Nephron (organoid): ENCODE results near the gene ALDH1L2.

ENCODE experiments used
- H3K27ac Mint-ChIP-seq, 3 experiments: 2 replicates each; pipeline ENCODE4 v1.8.0; 2020; ENCODE audit warnings: mixed read lengths in 3 of 3, mild to moderate bottlenecking in 2 of 3, moderate library complexity in 1 of 3
- H3K27me3 Mint-ChIP-seq: 2 replicates; pipeline ENCODE4 v1.8.0; 2021; ENCODE audit warnings: low read depth, mild to moderate bottlenecking, moderate library complexity, mixed read lengths
- H3K36me3 Mint-ChIP-seq: 2 replicates; pipeline ENCODE4 v1.8.0; 2020; ENCODE audit warnings: low read depth, mixed read lengths
- H3K4me1 Mint-ChIP-seq: 2 replicates; pipeline ENCODE4 v1.8.0; 2020; ENCODE audit warnings: mixed read lengths
- H3K4me3 Mint-ChIP-seq, 3 experiments: 2 replicates each; pipeline ENCODE4 v1.8.0; 2020; ENCODE audit warnings: mild to moderate bottlenecking in 3 of 3, mixed read lengths in 3 of 3, moderate library complexity in 2 of 3
- H3K9me3 Mint-ChIP-seq: 2 replicates; pipeline ENCODE4 v1.8.0; 2020; ENCODE audit warnings: mixed read lengths
- TF ChIP-seq, protein P1 (sequence below), 3 experiments: fragments of 200-600 bp; sonication (generic); IDR thresholded peaks; one replicate each; pipeline ENCODE4 v1.5.0; 2021; ENCODE audit warnings: antibody characterized with exemption in 3 of 3; ENCODE audit not compliant: unreplicated experiment in 3 of 3

Gene ALDH1L2

DNA sequence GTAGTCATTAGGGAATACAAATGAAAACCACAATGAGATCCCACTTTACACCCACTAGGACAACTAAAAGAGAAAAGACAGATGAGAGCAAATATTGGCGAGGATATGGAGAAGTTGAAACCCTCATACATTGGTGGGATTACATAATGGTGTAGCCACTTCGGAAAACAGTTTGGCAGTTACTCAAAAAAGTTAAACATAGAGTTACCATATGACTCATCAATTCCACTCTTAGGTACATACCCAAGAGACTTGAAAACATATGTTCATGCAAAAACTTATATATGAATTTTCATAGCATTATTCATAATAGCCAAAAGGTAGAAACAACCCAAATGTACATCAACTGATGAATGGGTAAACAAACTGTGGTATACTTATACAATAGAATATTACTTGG is 27.1 kb downstream of the ALDH1L2 start:
- peaks cover 5% of the 10 kb centered on the region for H3K4me1 Mint-ChIP-seq
- no peaks in the 10 kb centered on the region for H3K36me3 Mint-ChIP-seq
- TF ChIP-seq, protein P1, sequence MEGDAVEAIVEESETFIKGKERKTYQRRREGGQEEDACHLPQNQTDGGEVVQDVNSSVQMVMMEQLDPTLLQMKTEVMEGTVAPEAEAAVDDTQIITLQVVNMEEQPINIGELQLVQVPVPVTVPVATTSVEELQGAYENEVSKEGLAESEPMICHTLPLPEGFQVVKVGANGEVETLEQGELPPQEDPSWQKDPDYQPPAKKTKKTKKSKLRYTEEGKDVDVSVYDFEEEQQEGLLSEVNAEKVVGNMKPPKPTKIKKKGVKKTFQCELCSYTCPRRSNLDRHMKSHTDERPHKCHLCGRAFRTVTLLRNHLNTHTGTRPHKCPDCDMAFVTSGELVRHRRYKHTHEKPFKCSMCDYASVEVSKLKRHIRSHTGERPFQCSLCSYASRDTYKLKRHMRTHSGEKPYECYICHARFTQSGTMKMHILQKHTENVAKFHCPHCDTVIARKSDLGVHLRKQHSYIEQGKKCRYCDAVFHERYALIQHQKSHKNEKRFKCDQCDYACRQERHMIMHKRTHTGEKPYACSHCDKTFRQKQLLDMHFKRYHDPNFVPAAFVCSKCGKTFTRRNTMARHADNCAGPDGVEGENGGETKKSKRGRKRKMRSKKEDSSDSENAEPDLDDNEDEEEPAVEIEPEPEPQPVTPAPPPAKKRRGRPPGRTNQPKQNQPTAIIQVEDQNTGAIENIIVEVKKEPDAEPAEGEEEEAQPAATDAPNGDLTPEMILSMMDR (IDR thresholded peaks at IDR 0.05; ENCODE audit: unreplicated experiment in 3 of 3), result no peak
- peaks cover 20% of the 10 kb centered on the region for H3K9me3 Mint-ChIP-seq
- no peak overlapping the region for H3K4me3 Mint-ChIP-seq
- H3K27ac Mint-ChIP-seq, result no peak overlapping the region
- peaks cover 6% of the 10 kb centered on the region for H3K27me3 Mint-ChIP-seq

DNA sequence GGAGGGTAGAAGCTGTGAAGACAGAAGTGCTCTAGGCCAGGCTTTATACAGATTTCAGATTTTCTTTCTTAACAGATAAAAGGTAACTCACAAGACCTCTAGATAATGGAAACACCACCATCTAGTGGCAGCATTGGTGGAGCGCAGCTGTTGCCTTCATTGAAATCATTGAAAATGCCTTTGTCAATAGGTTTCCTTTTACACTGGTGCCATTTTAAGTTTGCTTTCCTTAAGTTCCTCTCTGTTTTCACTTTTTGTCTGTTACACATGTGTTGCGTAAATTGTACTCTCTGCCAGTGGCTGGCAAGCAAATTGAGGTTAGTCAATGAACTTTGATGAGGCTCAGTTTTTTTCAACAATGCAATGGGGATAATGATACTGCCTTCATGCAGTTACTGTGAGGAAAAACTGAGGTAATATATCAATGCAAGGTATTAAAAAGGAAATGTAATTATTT is 31.1 kb downstream of the ALDH1L2 start:
- TF ChIP-seq, protein P1 (IDR thresholded peaks at IDR 0.05; ENCODE audit: unreplicated experiment in 3 of 3), result peak; percentile 89 to 93 (median 91)
- Mint-ChIP-seq H3K27me3 (no peaks in the 10 kb centered on the region), H3K4me3 (no peak overlapping the region), H3K36me3 (no peaks in the 10 kb centered on the region), H3K4me1 (peaks cover 5% of the 10 kb centered on the region), H3K27ac (no peak overlapping the region), H3K9me3 (peaks cover 20% of the 10 kb centered on the region)

DNA sequence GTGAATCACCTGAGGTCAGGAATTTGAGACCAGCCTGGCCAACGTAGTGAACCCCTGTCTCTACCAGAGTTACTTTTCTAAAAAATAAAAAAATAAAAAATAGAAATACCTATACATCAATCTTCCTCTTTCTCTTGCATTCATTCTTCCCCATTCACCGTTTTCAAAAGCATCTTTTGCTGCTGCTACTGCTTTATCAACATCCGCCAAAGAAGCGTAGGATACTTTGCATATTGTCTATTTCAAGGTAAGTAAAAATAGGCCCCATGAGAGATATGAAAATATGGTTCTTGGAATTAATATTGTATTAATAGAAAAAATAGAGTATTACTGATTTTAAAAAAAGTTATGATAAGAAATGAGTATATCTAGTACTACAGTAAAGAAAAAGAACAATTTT is 32.3 kb downstream of the ALDH1L2 start:
- Mint-ChIP-seq H3K27me3 (no peaks in the 10 kb centered on the region), H3K4me3 (no peak overlapping the region), H3K4me1 (peaks cover 5% of the 10 kb centered on the region), H3K36me3 (no peaks in the 10 kb centered on the region), H3K9me3 (peaks cover 18% of the 10 kb centered on the region), H3K27ac (no peak overlapping the region)
- TF ChIP-seq, protein P1 (IDR thresholded peaks at IDR 0.05; ENCODE audit: unreplicated experiment in 3 of 3), result no peak

DNA sequence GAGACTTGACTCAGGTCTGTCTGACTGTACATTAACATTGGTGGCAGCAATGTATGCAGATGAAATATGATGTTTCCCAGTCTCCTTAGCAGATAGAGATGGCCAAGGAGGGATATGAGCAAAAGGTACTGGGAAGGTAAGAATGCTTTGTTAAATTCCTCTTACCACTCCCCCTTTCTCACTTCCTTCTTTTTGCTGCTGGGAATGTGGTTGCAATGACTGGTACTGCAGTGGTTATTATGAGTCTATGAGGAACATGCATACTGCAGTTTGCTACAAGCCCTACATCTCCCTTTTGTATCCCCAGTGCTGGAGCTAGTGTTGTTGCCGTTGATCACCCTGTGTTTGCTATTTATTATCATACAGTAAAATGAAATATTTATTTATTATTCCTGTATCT is 35.9 kb downstream of the ALDH1L2 start:
- Mint-ChIP-seq H3K9me3 (no peaks in the 10 kb centered on the region), H3K27me3 (no peaks in the 10 kb centered on the region), H3K4me3 (no peak overlapping the region), H3K27ac (no peak overlapping the region), H3K36me3 (no peaks in the 10 kb centered on the region), H3K4me1 (peaks cover 5% of the 10 kb centered on the region)
- TF ChIP-seq, protein P1 (IDR thresholded peaks at IDR 0.05; ENCODE audit: unreplicated experiment in 3 of 3), result no peak

DNA sequence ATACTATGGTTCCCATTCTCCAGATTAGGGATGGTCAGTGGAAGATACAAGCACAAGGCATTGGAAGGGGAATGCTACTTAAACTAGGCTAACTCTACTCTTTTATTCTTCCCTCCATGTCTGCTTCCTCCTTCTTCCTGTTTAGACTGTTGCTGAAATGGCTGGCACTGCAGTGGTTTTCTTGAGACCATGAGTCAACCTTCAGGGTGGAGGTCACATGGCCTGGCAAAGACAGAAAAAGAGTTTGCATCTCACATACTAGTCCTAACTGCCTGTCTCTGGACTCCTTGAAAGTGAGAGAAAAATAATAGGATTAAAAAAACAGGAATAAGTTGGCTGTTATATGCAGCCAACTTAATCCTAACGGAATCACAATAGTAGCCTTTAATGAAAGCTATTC is 37.0 kb downstream of the ALDH1L2 start:
- Mint-ChIP-seq H3K36me3 (no peaks in the 10 kb centered on the region), H3K4me3 (no peak overlapping the region), H3K4me1 (no peaks in the 10 kb centered on the region), H3K27ac (no peak overlapping the region), H3K9me3 (no peaks in the 10 kb centered on the region), H3K27me3 (no peaks in the 10 kb centered on the region)
- TF ChIP-seq, protein P1 (IDR thresholded peaks at IDR 0.05; ENCODE audit: unreplicated experiment in 3 of 3), result no peak

DNA sequence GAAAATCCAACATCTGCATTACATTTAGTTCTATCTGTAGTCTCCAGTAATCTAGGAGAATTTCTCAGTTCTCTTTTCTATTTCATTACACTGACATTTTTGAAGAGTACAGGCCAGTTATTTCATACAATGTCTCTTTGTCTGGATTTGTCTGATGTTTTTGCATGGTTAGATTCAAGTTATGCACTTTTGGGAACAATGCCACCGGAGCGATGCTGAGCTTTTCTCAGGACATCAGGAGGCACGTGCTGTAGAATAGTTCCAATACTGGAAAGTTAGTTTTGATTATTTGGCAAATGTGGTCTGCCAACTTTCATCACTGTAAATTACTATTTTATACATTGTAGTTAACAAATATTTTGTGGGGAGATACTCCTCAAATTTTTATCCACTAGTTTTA is 43.1 kb downstream of the ALDH1L2 start:
- Mint-ChIP-seq H3K9me3 (no peaks in the 10 kb centered on the region), H3K27ac (peak overlapping the region in 2 of 3 experiments; percentile 50 to 67), H3K4me1 (peaks cover 11% of the 10 kb centered on the region), H3K36me3 (no peaks in the 10 kb centered on the region), H3K4me3 (no peak overlapping the region), H3K27me3 (no peaks in the 10 kb centered on the region)
- TF ChIP-seq, protein P1 (IDR thresholded peaks at IDR 0.05; ENCODE audit: unreplicated experiment in 3 of 3), result no peak
